ENCODE measurements around the gene ARHGAP1. TPM values are rescaled to one million over a fixed set of nuclear protein-coding genes. Genes with fewer than 3 reads are reported as not detected.

ARHGAP1 gene
- polyA plus RNA-seq, 1 experiment: 40.9 TPM

DNA sequence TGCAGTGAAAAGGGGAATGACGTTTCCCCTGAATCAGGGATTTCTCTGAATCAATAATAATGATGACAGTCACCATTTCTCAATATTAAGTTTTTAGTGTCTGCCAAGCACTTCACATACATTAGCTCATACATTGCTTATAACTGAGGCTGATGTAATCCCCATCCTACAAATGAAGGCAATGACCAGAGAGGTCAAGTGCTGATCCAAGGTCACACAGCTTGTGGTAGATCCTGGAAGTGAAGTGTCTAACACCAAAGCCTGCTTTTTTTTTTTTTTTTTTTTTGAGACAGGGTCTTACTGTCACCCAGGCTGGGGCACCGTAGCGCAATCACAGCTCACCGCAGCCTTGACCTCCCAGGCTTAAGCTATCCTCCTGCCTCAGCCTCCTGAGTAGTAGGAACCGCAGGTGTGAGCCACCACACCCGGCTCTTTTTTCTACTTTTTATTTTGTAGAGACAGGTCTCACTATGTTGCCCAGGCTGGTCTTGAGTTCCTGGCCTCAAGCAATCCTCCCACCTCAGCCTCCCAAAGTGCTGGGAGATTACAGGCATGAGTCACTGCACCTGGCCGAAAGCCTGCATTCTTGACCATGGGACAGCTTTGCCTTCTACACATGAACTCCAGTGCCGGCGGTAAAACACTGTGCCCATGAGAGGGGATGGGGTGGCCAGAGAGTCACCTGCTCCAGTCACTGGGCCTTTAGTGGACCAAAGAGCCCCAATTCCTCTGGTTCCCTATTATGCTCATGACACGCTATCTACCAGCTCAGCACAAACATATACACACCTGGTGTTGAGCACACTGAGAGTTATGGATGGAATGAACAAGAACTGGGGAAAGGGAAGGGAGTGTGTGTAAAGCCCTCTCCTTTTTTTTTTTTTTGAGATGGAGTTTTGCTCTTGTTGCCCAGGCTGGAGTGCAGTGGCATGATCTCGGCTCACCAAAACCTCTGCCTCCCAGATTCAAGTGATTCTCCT lies 17.4 kb downstream of the ARHGAP1 start:
- ChIA-PET CTCF (interaction anchor here (0.6 to 2.3 kb wide), 3 partner anchors 8 to 12 kb away, joined by 5 to 9 read pairs (median 7); no protein-coding TSS in a partner anchor), POLR2A (no interaction called here)
- no peak for DNase-seq (ENCODE audit: low read depth)
- TF ChIP-seq, protein P1, sequence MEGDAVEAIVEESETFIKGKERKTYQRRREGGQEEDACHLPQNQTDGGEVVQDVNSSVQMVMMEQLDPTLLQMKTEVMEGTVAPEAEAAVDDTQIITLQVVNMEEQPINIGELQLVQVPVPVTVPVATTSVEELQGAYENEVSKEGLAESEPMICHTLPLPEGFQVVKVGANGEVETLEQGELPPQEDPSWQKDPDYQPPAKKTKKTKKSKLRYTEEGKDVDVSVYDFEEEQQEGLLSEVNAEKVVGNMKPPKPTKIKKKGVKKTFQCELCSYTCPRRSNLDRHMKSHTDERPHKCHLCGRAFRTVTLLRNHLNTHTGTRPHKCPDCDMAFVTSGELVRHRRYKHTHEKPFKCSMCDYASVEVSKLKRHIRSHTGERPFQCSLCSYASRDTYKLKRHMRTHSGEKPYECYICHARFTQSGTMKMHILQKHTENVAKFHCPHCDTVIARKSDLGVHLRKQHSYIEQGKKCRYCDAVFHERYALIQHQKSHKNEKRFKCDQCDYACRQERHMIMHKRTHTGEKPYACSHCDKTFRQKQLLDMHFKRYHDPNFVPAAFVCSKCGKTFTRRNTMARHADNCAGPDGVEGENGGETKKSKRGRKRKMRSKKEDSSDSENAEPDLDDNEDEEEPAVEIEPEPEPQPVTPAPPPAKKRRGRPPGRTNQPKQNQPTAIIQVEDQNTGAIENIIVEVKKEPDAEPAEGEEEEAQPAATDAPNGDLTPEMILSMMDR (IDR thresholded peaks at IDR 0.05; ENCODE audit: insufficient read depth, low read depth, low read length): no peak
- Histone ChIP-seq H3K36me3 (ENCODE audit: control insufficient read depth, insufficient read depth, low read length) (peaks cover 35% of the 10 kb centered on the region), H3K4me3 (ENCODE audit: low read depth, low read length) (no peak overlapping the region), H3K27me3 (ENCODE audit: control insufficient read depth, insufficient read depth, low read length) (no peaks in the 10 kb centered on the region)

DNA sequence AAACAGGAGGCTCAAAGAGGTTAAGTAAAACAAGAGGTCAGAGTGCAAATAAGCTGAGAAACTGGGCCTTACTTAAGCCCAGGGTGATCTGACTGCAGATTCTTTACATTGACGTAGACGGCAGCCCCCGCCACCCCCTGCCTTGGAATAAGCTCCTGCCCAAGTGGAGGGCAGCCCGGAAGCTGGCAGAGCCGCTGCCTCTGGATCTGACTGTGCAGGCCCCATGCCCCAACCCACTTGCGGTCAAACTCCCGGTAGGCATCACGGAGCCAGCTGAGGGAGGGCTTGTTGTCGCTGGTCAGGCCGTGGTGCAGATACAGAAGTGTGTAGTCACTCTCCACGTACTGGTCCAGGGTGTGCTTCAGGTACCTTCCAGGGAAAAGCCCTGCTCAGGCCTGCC lies 18.6 kb downstream of the ARHGAP1 start:
- TF ChIP-seq, protein P1 (IDR thresholded peaks at IDR 0.05; ENCODE audit: insufficient read depth, low read depth, low read length): no peak
- ChIA-PET POLR2A (no interaction called here), CTCF (no interaction called here)
- Histone ChIP-seq H3K36me3 (ENCODE audit: control insufficient read depth, insufficient read depth, low read length) (peaks cover 31% of the 10 kb centered on the region), H3K4me3 (ENCODE audit: low read depth, low read length) (no peak overlapping the region), H3K27me3 (ENCODE audit: control insufficient read depth, insufficient read depth, low read length) (no peaks in the 10 kb centered on the region)
- DNase-seq (ENCODE audit: low read depth): no peak

DNA sequence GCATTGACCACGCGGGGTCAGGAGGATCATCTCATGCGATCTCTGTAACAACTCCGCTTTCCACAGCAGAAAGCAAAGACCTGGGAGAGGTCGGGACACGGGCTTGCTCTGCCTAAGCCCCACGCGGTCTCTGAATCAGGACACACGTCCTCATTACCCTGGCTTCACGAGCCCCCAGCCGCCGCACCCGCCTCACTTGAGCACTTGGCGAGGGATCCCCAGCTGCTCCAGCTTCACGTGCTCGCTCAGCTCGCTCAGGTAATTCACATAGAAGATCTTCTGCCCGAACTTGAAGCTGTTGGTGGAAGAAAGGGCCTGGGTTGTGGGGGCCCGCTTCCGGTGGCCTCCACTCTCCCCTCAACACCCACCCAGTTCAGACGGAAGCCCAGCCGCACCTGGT lies 19.6 kb downstream of the ARHGAP1 start:
- H3K27me3 ChIP-seq (ENCODE audit: control insufficient read depth, insufficient read depth, low read length): no peaks in the 10 kb centered on the region
- TF ChIP-seq, protein P1 (IDR thresholded peaks at IDR 0.05; ENCODE audit: insufficient read depth, low read depth, low read length): no peak
- POLR2A ChIA-PET: no interaction called here
- no peak for DNase-seq (ENCODE audit: low read depth)
- CTCF ChIA-PET: interaction anchor here (0.6 kb wide), 1 partner anchor 8 kb away, joined by 3 read pairs; no protein-coding TSS in a partner anchor
- H3K36me3 ChIP-seq (ENCODE audit: control insufficient read depth, insufficient read depth, low read length): peaks cover 31% of the 10 kb centered on the region
- no peak overlapping the region for H3K4me3 ChIP-seq (ENCODE audit: low read depth, low read length)

DNA sequence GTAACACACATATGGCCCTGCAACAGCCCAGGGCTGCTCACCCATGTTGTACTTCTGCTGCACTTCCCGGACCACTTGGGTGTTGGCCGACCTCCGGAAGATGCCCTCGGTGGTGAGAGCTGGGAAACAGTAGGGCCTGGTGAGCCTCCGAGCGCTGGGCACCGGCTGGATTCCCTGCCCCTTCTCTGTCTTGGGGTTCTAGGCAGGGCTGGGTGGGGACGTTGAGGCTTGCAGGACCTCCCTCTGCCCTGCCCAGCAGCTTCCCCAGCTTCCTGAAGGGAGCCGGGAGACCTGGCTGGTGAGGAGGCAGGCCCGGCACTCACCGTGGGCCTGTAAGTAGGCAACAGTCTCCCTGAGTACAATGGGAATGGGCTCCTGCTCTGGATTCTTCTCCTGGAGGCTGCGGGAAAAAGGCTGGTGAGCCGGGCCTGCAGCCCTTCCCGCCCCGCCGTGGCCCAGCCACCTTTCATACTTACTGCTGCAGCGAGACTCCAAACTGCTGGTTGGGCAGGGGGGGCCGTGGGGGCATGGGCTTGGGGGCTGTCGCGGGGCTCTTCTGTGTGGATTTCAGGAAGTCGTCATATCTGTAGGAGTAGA lies 20.2 kb downstream of the ARHGAP1 start:
- TF ChIP-seq, protein P1 (IDR thresholded peaks at IDR 0.05; ENCODE audit: insufficient read depth, low read depth, low read length): no peak
- ChIA-PET POLR2A (no interaction called here), CTCF (interaction anchor here (1.3 kb wide), 1 partner anchor 22 kb away, joined by 3 read pairs; no protein-coding TSS in a partner anchor)
- Histone ChIP-seq H3K27me3 (ENCODE audit: control insufficient read depth, insufficient read depth, low read length) (no peaks in the 10 kb centered on the region), H3K4me3 (ENCODE audit: low read depth, low read length) (no peak overlapping the region), H3K36me3 (ENCODE audit: control insufficient read depth, insufficient read depth, low read length) (peaks cover 31% of the 10 kb centered on the region)
- no peak for DNase-seq (ENCODE audit: low read depth)

All from BJ (cell line).